ENCODE data around the gene NOX3. TPM values are rescaled to one million over a fixed set of nuclear protein-coding genes. Genes with fewer than 3 reads are reported as not detected.

The NOX3 gene
- total RNA-seq, 1 donor = not detected

DNA sequence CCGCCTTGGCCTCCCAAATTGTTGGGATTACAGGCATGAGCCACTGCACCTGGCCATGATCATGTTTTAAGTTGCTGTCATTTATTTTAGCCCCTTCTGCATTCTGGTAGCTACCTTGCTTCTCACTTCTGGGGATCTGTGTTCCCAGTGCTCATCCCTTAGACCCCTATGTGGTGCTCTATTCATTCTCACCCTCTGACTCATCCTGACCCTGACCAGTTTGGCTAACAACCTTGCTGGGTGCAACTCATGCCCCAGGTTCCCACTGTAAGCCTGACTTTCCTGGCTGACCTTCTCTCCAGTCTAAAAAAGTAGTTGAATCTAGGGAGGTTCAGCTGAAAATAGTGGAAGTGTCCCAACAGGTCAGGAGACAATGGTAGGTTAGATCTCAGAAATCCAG lies 47.4 kb downstream of the NOX3 start:
- DNase-seq (ENCODE audit: insufficient read length, low spot score, missing footprints) = no peak
- no peaks in the 10 kb centered on the region for H3K9me3 ChIP-seq (ENCODE audit: low read depth, low read length)
- no peak overlapping the region for H3K4me3 ChIP-seq (ENCODE audit: insufficient read depth, low read length)
- H3K4me2 ChIP-seq (ENCODE audit: insufficient read depth, low read length) = no peak overlapping the region
- no peaks in the 10 kb centered on the region for H4K20me1 ChIP-seq (ENCODE audit: insufficient read depth, low read length)
- no peak for TF ChIP-seq CTCF (IDR thresholded peaks at IDR 0.05; ENCODE audit: extremely low read depth, low read depth, low read length)
- H3K27me3 ChIP-seq (ENCODE audit: insufficient read depth, low read length) = no peaks in the 10 kb centered on the region
- no peaks in the 10 kb centered on the region for H3K79me2 ChIP-seq (ENCODE audit: insufficient read depth, low read length)
- H3K36me3 ChIP-seq (ENCODE audit: insufficient read depth, low read length) = no peaks in the 10 kb centered on the region
- no peaks in the 10 kb centered on the region for H3K4me1 ChIP-seq (ENCODE audit: insufficient read depth, low read length)
- no peak overlapping the region for H3K27ac ChIP-seq (ENCODE audit: low read depth, low read length)
- no peak overlapping the region for H2AFZ ChIP-seq (ENCODE audit: low read length)

DNA sequence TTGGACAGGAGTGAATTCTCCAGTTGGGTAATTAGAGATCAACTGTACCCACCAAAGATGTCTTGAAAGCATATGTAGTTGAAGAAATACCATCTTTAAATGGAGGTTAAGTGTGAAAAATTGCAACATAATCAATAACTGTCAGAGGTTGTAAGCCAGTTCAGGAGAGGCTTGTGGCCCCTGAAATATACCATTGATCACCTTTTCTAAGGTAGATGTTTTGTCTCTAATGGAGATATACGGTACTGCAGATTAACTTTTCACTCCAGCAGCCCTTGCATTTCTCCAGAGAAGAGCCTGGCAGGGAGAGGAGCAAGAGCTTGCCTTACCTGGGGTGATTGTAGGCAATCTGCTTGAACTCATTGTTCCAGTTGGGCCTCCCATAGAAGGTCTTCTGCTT lies 48.8 kb downstream of the NOX3 start:
- no peak for TF ChIP-seq CTCF (IDR thresholded peaks at IDR 0.05; ENCODE audit: extremely low read depth, low read depth, low read length)
- no peak for DNase-seq (ENCODE audit: insufficient read length, low spot score, missing footprints)
- no peak overlapping the region for H3K4me3 ChIP-seq (ENCODE audit: insufficient read depth, low read length)
- H3K4me2 ChIP-seq (ENCODE audit: insufficient read depth, low read length) = no peak overlapping the region
- no peaks in the 10 kb centered on the region for H3K27me3 ChIP-seq (ENCODE audit: insufficient read depth, low read length)
- no peaks in the 10 kb centered on the region for H3K36me3 ChIP-seq (ENCODE audit: insufficient read depth, low read length)
- no peaks in the 10 kb centered on the region for H4K20me1 ChIP-seq (ENCODE audit: insufficient read depth, low read length)
- H3K27ac ChIP-seq (ENCODE audit: low read depth, low read length) = no peak overlapping the region
- H3K4me1 ChIP-seq (ENCODE audit: insufficient read depth, low read length) = no peaks in the 10 kb centered on the region
- H3K79me2 ChIP-seq (ENCODE audit: insufficient read depth, low read length) = no peaks in the 10 kb centered on the region
- no peak overlapping the region for H2AFZ ChIP-seq (ENCODE audit: low read length)
- no peaks in the 10 kb centered on the region for H3K9me3 ChIP-seq (ENCODE audit: low read depth, low read length)

GRCh38 chr6:155404937-155405336 lies 50.7 kb downstream of the NOX3 start:
- TF ChIP-seq CTCF (IDR thresholded peaks at IDR 0.05; ENCODE audit: extremely low read depth, low read depth, low read length) = no peak
- Histone ChIP-seq H3K36me3 (ENCODE audit: insufficient read depth, low read length) (no peaks in the 10 kb centered on the region), H3K4me1 (ENCODE audit: insufficient read depth, low read length) (peaks cover 9% of the 10 kb centered on the region), H3K27ac (ENCODE audit: low read depth, low read length) (no peak overlapping the region), H3K4me2 (ENCODE audit: insufficient read depth, low read length) (no peak overlapping the region), H4K20me1 (ENCODE audit: insufficient read depth, low read length) (no peaks in the 10 kb centered on the region), H3K9me3 (ENCODE audit: low read depth, low read length) (no peaks in the 10 kb centered on the region), H3K4me3 (ENCODE audit: insufficient read depth, low read length) (no peak overlapping the region), H3K27me3 (ENCODE audit: insufficient read depth, low read length) (no peaks in the 10 kb centered on the region), H3K79me2 (ENCODE audit: insufficient read depth, low read length) (no peaks in the 10 kb centered on the region), H2AFZ (ENCODE audit: low read length) (no peak overlapping the region)
- DNase-seq (ENCODE audit: insufficient read length, low spot score, missing footprints) = no peak

- Histone ChIP-seq H3K27ac (ENCODE audit: low read depth, low read length) (no peak overlapping the region), H4K20me1 (ENCODE audit: insufficient read depth, low read length) (no peaks in the 10 kb centered on the region), H3K4me3 (ENCODE audit: insufficient read depth, low read length) (no peak overlapping the region), H3K9me3 (ENCODE audit: low read depth, low read length) (no peaks in the 10 kb centered on the region), H3K4me1 (ENCODE audit: insufficient read depth, low read length) (peaks cover 13% of the 10 kb centered on the region), H2AFZ (ENCODE audit: low read length) (no peak overlapping the region), H3K79me2 (ENCODE audit: insufficient read depth, low read length) (no peaks in the 10 kb centered on the region), H3K27me3 (ENCODE audit: insufficient read depth, low read length) (no peaks in the 10 kb centered on the region), H3K4me2 (ENCODE audit: insufficient read depth, low read length) (no peak overlapping the region), H3K36me3 (ENCODE audit: insufficient read depth, low read length) (no peaks in the 10 kb centered on the region)
- DNase-seq (ENCODE audit: insufficient read length, low spot score, missing footprints) = no peak
- no peak for TF ChIP-seq CTCF (IDR thresholded peaks at IDR 0.05; ENCODE audit: extremely low read depth, low read depth, low read length)
Observed at GRCh38 chr6:155402656-155403304, 52.9 kb downstream of the NOX3 start.
